SK-N-SH (cell line): ENCODE measurements around the gene ACYP2.

ENCODE experiments used
- CTCF ChIP-seq: fragments of 200-600 bp; sonication (generic); IDR thresholded peaks from 2 replicates; pipeline ENCODE4 v1.6.1; 2017; ENCODE audit warnings: antibody characterized with exemption, mild to moderate bottlenecking, moderate library complexity
- EP300 ChIP-seq, 2 experiments: IDR thresholded peaks; 2 replicates each; pipeline versions ENCODE4 v1.4.0 to v1.6.1; 2012; ENCODE audit warnings: borderline replicate concordance in 1 of 2, low read depth in 1 of 2, low read length in 1 of 2
- EZH2phosphoT487 ChIP-seq: fragments of 200-600 bp; sonication (generic); IDR thresholded peaks from 2 replicates; pipeline ENCODE4 v1.6.1; 2017; ENCODE audit warnings: low read depth, mixed run types, mild to moderate bottlenecking, antibody characterized with exemption, moderate library complexity, borderline replicate concordance
- POLR2AphosphoS5 ChIP-seq: IDR thresholded peaks from 2 replicates; pipeline ENCODE4 v1.6.1; 2012; ENCODE audit warnings: low read depth, low read length
- SIN3A ChIP-seq: IDR thresholded peaks from 2 replicates; pipeline ENCODE4 v1.6.1; 2012; ENCODE audit warnings: low read depth, mild to moderate bottlenecking, low read length, moderate library complexity, borderline replicate concordance
- TAF1 ChIP-seq: IDR thresholded peaks from 2 replicates; pipeline ENCODE4 v1.6.1; 2012; ENCODE audit warnings: low read depth, mild to moderate bottlenecking, low read length, moderate library complexity, borderline replicate concordance
- TCF12 ChIP-seq: IDR thresholded peaks from 2 replicates; pipeline ENCODE4 v1.4.0; 2012
- USF1 ChIP-seq: IDR thresholded peaks from 2 replicates; pipeline ENCODE4 v1.4.0; 2012; ENCODE audit warnings: low read depth, borderline replicate concordance
- TF ChIP-seq, protein P1 (sequence below): IDR thresholded peaks from 2 replicates; pipeline ENCODE4 v1.4.0; 2012; ENCODE audit warnings: low read depth

- TF ChIP-seq CTCF: no peak
- TF ChIP-seq TAF1: no peak
- TF ChIP-seq, protein P1, sequence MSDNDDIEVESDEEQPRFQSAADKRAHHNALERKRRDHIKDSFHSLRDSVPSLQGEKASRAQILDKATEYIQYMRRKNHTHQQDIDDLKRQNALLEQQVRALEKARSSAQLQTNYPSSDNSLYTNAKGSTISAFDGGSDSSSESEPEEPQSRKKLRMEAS: no peak
- no peak for TF ChIP-seq EP300 (IDR thresholded peaks at IDR 0.05; ENCODE audit: borderline replicate concordance in 1 of 2, low read depth in 1 of 2, low read length in 1 of 2)
- TF ChIP-seq EZH2phosphoT487: no peak
- TF ChIP-seq POLR2AphosphoS5: no peak
- no peak for TF ChIP-seq SIN3A
- no peak for TF ChIP-seq USF1
- no peak for TF ChIP-seq TCF12
Observed at GRCh38 chr2:54133056-54133455, 17.6 kb downstream of the ACYP2 start.
